SK-N-SH (cell line): Measurements from ENCODE around the gene B4GALT6. TPM values are rescaled to one million over a fixed set of nuclear protein-coding genes. Genes with fewer than 3 reads are reported as not detected.

ENCODE experiments used
- CTCF ChIA-PET: fragments of 300-600, 350-600 bp; formaldehyde crosslinking; extraction: SDS; loops from one replicate; lab custom pipeline; 2021; lab: Yijun Ruan, JAX
- POLR2A ChIA-PET: fragments of 350-600 bp; sonication (Branson Sonifier 250); formaldehyde crosslinking; extraction: SDS; loops from one replicate; lab custom pipeline; 2020; ENCODE audit warnings: antibody characterized with exemption, inconsistent platforms; lab: Yijun Ruan, JAX
- DNase-seq: peaks from one replicate; pipeline ENCODE4 v3.0.0; 2012
- H2AFZ ChIP-seq: fragments of 200-600 bp; sonication (generic); 2 replicates; pipeline ENCODE4 v1.8.1; 2016; ENCODE audit warnings: antibody characterized with exemption, mild to moderate bottlenecking, low read depth
- H3F3A ChIP-seq: fragments of 200-600 bp; sonication (generic); replicated peaks from 2 replicates; pipeline ENCODE3; 2016; ENCODE audit warnings: antibody characterized with exemption, mild to moderate bottlenecking; ENCODE audit not compliant: insufficient read depth
- H3K27ac ChIP-seq, 2 experiments: fragments of 200-500 bp in 1 of 2; fragments of 200-600 bp in 1 of 2; sonication (Bioruptor generic) in 1 of 2; sonication (generic), shearing (Covaris generic) in 1 of 2; 2 replicates each; pipeline versions ENCODE4 v1.5.1 to v1.6.1; 2014 to 2016; ENCODE audit warnings: low read depth in 2 of 2, inconsistent platforms in 1 of 2, low read length in 1 of 2, mild to moderate bottlenecking in 1 of 2, mixed read lengths in 1 of 2
- H3K27me3 ChIP-seq: fragments of 200-600 bp; sonication (generic), shearing (Covaris generic); 2 replicates; pipeline ENCODE4 v1.6.1; 2016; ENCODE audit warnings: mixed run types; ENCODE audit not compliant: insufficient read depth
- H3K36me3 ChIP-seq, 2 experiments: fragments of 200-500 bp in 1 of 2; fragments of 200-600 bp in 1 of 2; sonication (Bioruptor generic) in 1 of 2; sonication (generic) in 1 of 2; replicated peaks in 1 of 2; 2 replicates each; pipeline versions ENCODE3 to v1.5.1; 2014 to 2016; ENCODE audit warnings: low read length in 1 of 2, mild to moderate bottlenecking in 1 of 2; ENCODE audit not compliant: insufficient read depth in 2 of 2, control insufficient read depth in 1 of 2
- H3K4me1 ChIP-seq, 2 experiments: fragments of 200-500 bp in 1 of 2; fragments of 200-600 bp in 1 of 2; sonication (Bioruptor generic) in 1 of 2; sonication (generic), shearing (Covaris generic) in 1 of 2; 2 replicates each; pipeline versions ENCODE4 v1.5.1 to v1.6.1; 2014 to 2016; ENCODE audit warnings: low read depth in 1 of 2, low read length in 1 of 2, mixed run types in 1 of 2; ENCODE audit not compliant: insufficient read depth in 2 of 2, control insufficient read depth in 1 of 2
- H3K4me2 ChIP-seq: fragments of 200-600 bp; sonication (generic), shearing (Covaris generic); 2 replicates; pipeline ENCODE4 v1.6.1; 2017; ENCODE audit warnings: mixed run types
- H3K4me3 ChIP-seq, 2 experiments: fragments of 200-500 bp in 1 of 2; fragments of 200-600 bp in 1 of 2; sonication (Bioruptor generic) in 1 of 2; sonication (generic), shearing (Covaris generic) in 1 of 2; 2 replicates each; pipeline versions ENCODE4 v1.5.1 to v1.8.1; 2014 to 2016; ENCODE audit warnings: low read depth in 2 of 2, inconsistent platforms in 1 of 2, low read length in 1 of 2, mild to moderate bottlenecking in 1 of 2, mixed read lengths in 1 of 2, moderate library complexity in 1 of 2
- H3K79me2 ChIP-seq: fragments of 200-600 bp; sonication (generic); 2 replicates; pipeline ENCODE4 v1.8.1; 2017; ENCODE audit warnings: mild to moderate bottlenecking; ENCODE audit not compliant: insufficient read depth
- H3K9ac ChIP-seq: fragments of 200-600 bp; sonication (generic); 2 replicates; pipeline ENCODE4 v1.6.1; 2017; ENCODE audit warnings: mixed run types
- H3K9me2 ChIP-seq: fragments of 200-600 bp; sonication (generic); 2 replicates; pipeline ENCODE4 v1.6.1; 2017; ENCODE audit warnings: mixed run types
- H3K9me3 ChIP-seq: fragments of 200-600 bp; sonication (generic); 2 replicates; pipeline ENCODE4 v1.6.1; 2017; ENCODE audit warnings: mixed run types, mild to moderate bottlenecking, moderate library complexity
- H4K20me1 ChIP-seq: fragments of 200-600 bp; sonication (generic); 2 replicates; pipeline ENCODE4 v1.6.1; 2017; ENCODE audit warnings: mild to moderate bottlenecking, mixed run types; ENCODE audit not compliant: insufficient read depth
- ELF1 ChIP-seq: IDR thresholded peaks from 2 replicates; pipeline ENCODE4 v1.4.0; 2012
- EP300 ChIP-seq, 2 experiments: IDR thresholded peaks; 2 replicates each; pipeline versions ENCODE4 v1.4.0 to v1.6.1; 2012; ENCODE audit warnings: borderline replicate concordance in 1 of 2, low read depth in 1 of 2, low read length in 1 of 2
- EZH2phosphoT487 ChIP-seq: fragments of 200-600 bp; sonication (generic); IDR thresholded peaks from 2 replicates; pipeline ENCODE4 v1.6.1; 2017; ENCODE audit warnings: low read depth, mixed run types, mild to moderate bottlenecking, antibody characterized with exemption, moderate library complexity, borderline replicate concordance
- FOXM1 ChIP-seq: IDR thresholded peaks from 2 replicates; pipeline ENCODE4 v1.4.0; 2012; ENCODE audit warnings: low read depth, mild to moderate bottlenecking
- GABPA ChIP-seq: IDR thresholded peaks from 2 replicates; pipeline ENCODE4 v1.4.0; 2012; ENCODE audit warnings: low read depth, mild to moderate bottlenecking
- GATA2 ChIP-seq: sonication (generic); formaldehyde crosslinking; IDR thresholded peaks from 2 replicates; pipeline ENCODE4 v1.5.0; 2020; ENCODE audit warnings: mild to moderate bottlenecking, missing genetic modification reagents
- JUND ChIP-seq: IDR thresholded peaks from 2 replicates; pipeline ENCODE4 v1.4.0; 2012
- MXI1 ChIP-seq: IDR thresholded peaks from 2 replicates; pipeline ENCODE4 v1.6.1; 2012; ENCODE audit warnings: mild to moderate bottlenecking, low read depth, low read length, improper control_type of control experiment
- NRF1 ChIP-seq: IDR thresholded peaks from 2 replicates; pipeline ENCODE4 v1.6.1; 2012; ENCODE audit warnings: low read depth, mild to moderate bottlenecking, low read length
- RAD21 ChIP-seq: IDR thresholded peaks from 2 replicates; pipeline ENCODE4 v1.6.1; 2012; ENCODE audit warnings: mild to moderate bottlenecking, low read length
- RCOR1 ChIP-seq: fragments of 150-350 bp; IDR thresholded peaks from 2 replicates; pipeline ENCODE4 v1.6.1; 2017; ENCODE audit warnings: antibody characterized with exemption, low read length
- SIN3A ChIP-seq: IDR thresholded peaks from 2 replicates; pipeline ENCODE4 v1.6.1; 2012; ENCODE audit warnings: low read depth, mild to moderate bottlenecking, low read length, moderate library complexity, borderline replicate concordance
- USF1 ChIP-seq: IDR thresholded peaks from 2 replicates; pipeline ENCODE4 v1.4.0; 2012; ENCODE audit warnings: low read depth, borderline replicate concordance
- USF2 ChIP-seq: fragments of 150-350 bp; IDR thresholded peaks from 2 replicates; pipeline ENCODE4 v1.6.1; 2017; ENCODE audit warnings: antibody characterized with exemption, low read length, low read depth, borderline replicate concordance
- WGBS: methylation state at CpG from one replicate; pipeline ENCODE4 v1.1.6; 2017; ENCODE audit warnings: low lambda C conversion rate; 5-methylcytosine and 5-hydroxymethylcytosine counted together
- polyA plus RNA-seq, 3 experiments: library from polyadenylated mRNA; depleted of rRNA; stranded (reverse); fragments of >200 nt; gene quantifications; 2 replicates each; pipeline ENCODE4 v1.2.3, GENCODE V29; 2012
- TF ChIP-seq, protein P1 (sequence below): IDR thresholded peaks from 2 replicates; pipeline ENCODE4 v1.4.0; 2012; ENCODE audit warnings: low read depth

B4GALT6 gene
- polyA plus RNA-seq, 1 of the 3 experiments (the other 2 are of a cell fraction): 3.1 TPM

GRCh38 chr18:31590570-31590969 is 93.8 kb downstream of the B4GALT6 start:
- peaks cover 7% of the 10 kb centered on the region for H3F3A ChIP-seq
- DNase-seq: no peak
- no peaks in the 10 kb centered on the region for H3K36me3 ChIP-seq
- H3K4me3 ChIP-seq: no peak overlapping the region
- no peaks in the 10 kb centered on the region for H3K79me2 ChIP-seq
- POLR2A ChIA-PET: no interaction called here
- no peaks in the 10 kb centered on the region for H4K20me1 ChIP-seq
- WGBS: 79% methylated on average over 8 of the region's 8 CpGs
- peaks cover 0 to 4% of the 10 kb centered on the region in 2 experiments; a peak in 2 of 4 replicates for H3K4me1 ChIP-seq
- TF ChIP-seq USF2: no peak
- no peak for TF ChIP-seq FOXM1
- TF ChIP-seq MXI1: no peak
- TF ChIP-seq JUND: no peak
- H3K9me2 ChIP-seq: no peaks in the 10 kb centered on the region
- H3K4me2 ChIP-seq: no peak overlapping the region
- H3K9ac ChIP-seq: no peak overlapping the region
- H3K27me3 ChIP-seq: no peaks in the 10 kb centered on the region
- H2AFZ ChIP-seq: no peak overlapping the region
- CTCF ChIA-PET: interaction anchor here (1.7 kb wide), 1 partner anchor 131 kb away, joined by 4 read pairs; no protein-coding TSS in a partner anchor
- no peaks in the 10 kb centered on the region for H3K9me3 ChIP-seq
- no peak overlapping the region for H3K27ac ChIP-seq

DNA sequence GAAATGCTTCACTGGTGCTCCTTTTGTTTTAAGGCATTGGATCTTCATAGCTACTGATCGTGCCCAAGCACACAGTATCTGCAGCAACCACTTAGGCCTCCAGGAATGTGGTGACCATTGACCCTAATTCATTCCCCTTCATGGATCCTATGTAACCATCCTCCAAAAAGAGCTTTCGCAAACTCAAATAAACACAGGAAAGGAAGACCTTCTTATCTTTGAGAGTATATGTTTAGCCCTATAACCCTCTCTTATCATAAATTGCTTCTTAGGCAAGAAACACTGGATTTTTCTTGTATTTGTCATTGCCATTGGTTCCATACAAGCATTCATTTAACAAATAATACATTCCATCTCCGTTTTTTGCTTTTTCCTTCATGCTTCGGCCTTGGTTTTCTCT is 96.9 kb downstream of the B4GALT6 start:
- Histone ChIP-seq H4K20me1 (no peaks in the 10 kb centered on the region), H3K36me3 (no peaks in the 10 kb centered on the region), H3K9me2 (no peaks in the 10 kb centered on the region), H3K79me2 (no peaks in the 10 kb centered on the region), H3K27me3 (no peaks in the 10 kb centered on the region), H3F3A (no peaks in the 10 kb centered on the region), H3K9me3 (no peaks in the 10 kb centered on the region), H2AFZ (no peak overlapping the region), H3K4me2 (no peak overlapping the region), H3K9ac (no peak overlapping the region), H3K4me3 (no peak overlapping the region), H3K4me1 (no peaks in the 10 kb centered on the region; a peak in 1 of 4 replicates), H3K27ac (no peak overlapping the region)
- no peak for DNase-seq
- ChIA-PET POLR2A (no interaction called here), CTCF (interaction anchor here (0.7 to 1.8 kb wide), 3 partner anchors 31 to 135 kb away, joined by 3 to 10 read pairs (median 4); no protein-coding TSS in a partner anchor)
- WGBS: 83% methylated on average over 4 of the region's 4 CpGs
- TF ChIP-seq JUND: no peak
- TF ChIP-seq, protein P1, sequence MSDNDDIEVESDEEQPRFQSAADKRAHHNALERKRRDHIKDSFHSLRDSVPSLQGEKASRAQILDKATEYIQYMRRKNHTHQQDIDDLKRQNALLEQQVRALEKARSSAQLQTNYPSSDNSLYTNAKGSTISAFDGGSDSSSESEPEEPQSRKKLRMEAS: no peak
- TF ChIP-seq GATA2: no peak
- TF ChIP-seq EP300 (IDR thresholded peaks at IDR 0.05; ENCODE audit: borderline replicate concordance in 1 of 2, low read depth in 1 of 2, low read length in 1 of 2): no peak
- TF ChIP-seq GABPA: no peak
- no peak for TF ChIP-seq SIN3A
- no peak for TF ChIP-seq RAD21
- no peak for TF ChIP-seq USF1
- TF ChIP-seq MXI1: no peak
- no peak for TF ChIP-seq EZH2phosphoT487
- TF ChIP-seq ELF1: no peak
- TF ChIP-seq NRF1: no peak
- TF ChIP-seq RCOR1: no peak
- TF ChIP-seq FOXM1: no peak
